GM23248 (cell line): ENCODE data around the gene CLPX. TPM values are rescaled to one million over a fixed set of nuclear protein-coding genes. Genes with fewer than 3 reads are reported as not detected.

Experiments used
- DNase-seq: peaks from one replicate; pipeline ENCODE4 v3.0.0-alpha.2; 2015
- H2AFZ ChIP-seq: fragments of 200-600 bp; sonication (generic); 2 replicates; pipeline ENCODE4 v1.6.1; 2016; ENCODE audit warnings: antibody characterized with exemption
- H3F3A ChIP-seq: fragments of 200-600 bp; sonication (generic); 2 replicates; pipeline ENCODE4 v1.6.1; 2016; ENCODE audit warnings: mild to moderate bottlenecking, antibody characterized with exemption, mixed run types; ENCODE audit not compliant: insufficient read depth
- H3K27ac ChIP-seq: fragments of 200-600 bp; sonication (generic); 2 replicates; pipeline ENCODE4 v1.5.1; 2016; ENCODE audit warnings: mild to moderate bottlenecking
- H3K27me3 ChIP-seq: fragments of 200-600 bp; sonication (generic); replicated peaks from 2 replicates; pipeline ENCODE4 v1.6.1; 2016; ENCODE audit warnings: mild to moderate bottlenecking; ENCODE audit not compliant: insufficient read depth
- H3K36me3 ChIP-seq: fragments of 200-600 bp; sonication (generic); 2 replicates; pipeline ENCODE4 v1.6.1; 2016; ENCODE audit warnings: low read depth, mild to moderate bottlenecking
- H3K4me1 ChIP-seq: fragments of 200-600 bp; sonication (generic); 2 replicates; pipeline ENCODE4 v1.6.1; 2016; ENCODE audit warnings: mild to moderate bottlenecking; ENCODE audit not compliant: insufficient read depth
- H3K4me2 ChIP-seq: fragments of 200-600 bp; sonication (generic); one replicate; pipeline ENCODE4 v1.6.1; 2016; ENCODE audit warnings: mild to moderate bottlenecking; ENCODE audit not compliant: unreplicated experiment
- H3K4me3 ChIP-seq: fragments of 200-600 bp; sonication (generic); 2 replicates; pipeline ENCODE4 v1.5.1; 2016; ENCODE audit warnings: mild to moderate bottlenecking
- H3K79me2 ChIP-seq: fragments of 200-600 bp; sonication (generic); 2 replicates; pipeline ENCODE4 v1.6.1; 2016; ENCODE audit warnings: mild to moderate bottlenecking; ENCODE audit not compliant: insufficient read depth
- H3K9ac ChIP-seq: fragments of 200-600 bp; sonication (generic); 2 replicates; pipeline ENCODE4 v1.6.1; 2016; ENCODE audit warnings: mild to moderate bottlenecking
- H3K9me2 ChIP-seq: fragments of 200-600 bp; sonication (generic); 2 replicates; pipeline ENCODE4 v1.6.1; 2016; ENCODE audit warnings: mixed run types, mild to moderate bottlenecking, moderate library complexity; ENCODE audit not compliant: insufficient read depth
- H3K9me3 ChIP-seq: fragments of 200-600 bp; sonication (generic); one replicate; pipeline ENCODE4 v1.6.1; 2017; ENCODE audit warnings: low read depth
- H4K20me1 ChIP-seq: fragments of 200-600 bp; sonication (generic); 2 replicates; pipeline ENCODE4 v1.6.0; 2016; ENCODE audit not compliant: insufficient read depth
- EZH2 ChIP-seq: fragments of 200-600 bp; sonication (generic); IDR thresholded peaks from 2 replicates; pipeline ENCODE4 v1.6.1; 2018; ENCODE audit warnings: antibody characterized with exemption, mild to moderate bottlenecking; ENCODE audit not compliant: insufficient read depth, poor library complexity, severe bottlenecking
- EZH2phosphoT487 ChIP-seq: fragments of 200-600 bp; sonication (generic); IDR thresholded peaks from 2 replicates; pipeline ENCODE4 v1.6.1; 2018; ENCODE audit warnings: antibody characterized with exemption, moderate library complexity, mild to moderate bottlenecking, low read depth; ENCODE audit not compliant: insufficient read depth
- WGBS, 2 experiments: methylation state at CpG; one replicate each; pipeline ENCODE4 v1.1.6; 2015 to 2017; ENCODE audit warnings: low lambda C conversion rate in 2 of 2, low coverage in 1 of 2; ENCODE audit errors: missing lambda C conversion rate in 2 of 2; 5-methylcytosine and 5-hydroxymethylcytosine counted together
- in situ Hi-C: fragments of 300-500 bp; cut with MboI; formaldehyde crosslinking; loops from 2 replicates; pipeline ENCODE4 v1.15.0; 2020
- polyA plus RNA-seq: library from polyadenylated mRNA; unstranded; fragments of >200 nt; fragmentation: Nextera tagmentation; extraction: Ambion mirVana; gene quantifications from 2 replicates; pipeline ENCODE4 v1.2.1, GENCODE V29; 2016
- total RNA-seq: library from RNA; depleted of rRNA; stranded (reverse); fragments of >200 nt; shearing (Covaris generic); gene quantifications from 2 replicates; pipeline ENCODE4 v1.2.3, GENCODE V29; 2014

Gene CLPX
- total and polyA plus RNA-seq, 2 experiments from 2014 or later = 22.8 to 33.1 TPM

- in situ Hi-C loops = no loop called here
- H3K4me1 ChIP-seq = no peaks in the 10 kb centered on the region
Observed at GRCh38 chr15:65207280-65207840, 22.2 kb upstream of the CLPX start.

DNA sequence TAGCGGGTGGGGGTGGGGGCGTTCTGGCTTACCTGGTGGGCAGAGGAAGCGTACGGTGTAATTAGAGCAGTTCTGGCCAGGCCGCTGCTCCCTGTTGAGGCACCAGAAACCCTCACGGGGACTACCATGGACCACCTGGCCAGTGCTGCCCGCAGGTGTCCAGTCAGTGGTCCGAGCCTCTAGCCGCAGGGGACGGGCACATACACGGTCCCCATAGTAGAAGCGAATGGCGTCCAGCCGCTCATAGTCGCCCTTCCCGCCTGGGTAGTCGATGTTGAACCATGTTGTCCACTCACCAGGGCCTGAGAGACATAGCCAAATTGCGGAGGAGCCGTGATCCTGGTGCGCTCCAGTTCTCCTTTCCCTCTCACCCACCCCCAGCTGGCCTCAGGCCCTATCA is 21.6 kb upstream of the CLPX start:
- Histone ChIP-seq H3K27me3 (no peaks in the 10 kb centered on the region; the same call in 1 of the 2 replicates), H3K79me2 (no peaks in the 10 kb centered on the region), H3F3A (no peaks in the 10 kb centered on the region), H3K9me2 (no peaks in the 10 kb centered on the region), H3K4me1 (no peaks in the 10 kb centered on the region), H3K4me3 (no peak overlapping the region), H3K9me3 (no peaks in the 10 kb centered on the region), H3K4me2 (no peak overlapping the region), H3K27ac (no peak overlapping the region), H4K20me1 (no peaks in the 10 kb centered on the region), H2AFZ (no peak overlapping the region), H3K9ac (no peak overlapping the region), H3K36me3 (no peaks in the 10 kb centered on the region)
- TF ChIP-seq EZH2phosphoT487 (no peak), EZH2 (no peak)
- WGBS, 2 experiments = 83 to 89% methylated on average over 19 to 20 of the region's 20 CpGs
- no peak for DNase-seq
- in situ Hi-C loops = no loop called here

More at GRCh38 chr15:65207280-65207840, 22.2 kb upstream of the CLPX start:
- H3F3A ChIP-seq = no peaks in the 10 kb centered on the region
- no peaks in the 10 kb centered on the region for H3K9me3 ChIP-seq
- no peak overlapping the region for H3K4me3 ChIP-seq
- H3K27me3 ChIP-seq = no peaks in the 10 kb centered on the region; the same call in 1 of the 2 replicates
- H3K36me3 ChIP-seq = no peaks in the 10 kb centered on the region
- H3K27ac ChIP-seq = no peak overlapping the region
- no peak for DNase-seq
- H3K9me2 ChIP-seq = no peaks in the 10 kb centered on the region
- H3K9ac ChIP-seq = no peak overlapping the region
- TF ChIP-seq EZH2 (no peak), EZH2phosphoT487 (no peak)
- no peak overlapping the region for H2AFZ ChIP-seq
- WGBS, 2 experiments = 31 to 43% methylated on average over 6 of the region's 6 CpGs
- no peaks in the 10 kb centered on the region for H4K20me1 ChIP-seq
- H3K4me2 ChIP-seq = no peak overlapping the region
- no peaks in the 10 kb centered on the region for H3K79me2 ChIP-seq

DNA sequence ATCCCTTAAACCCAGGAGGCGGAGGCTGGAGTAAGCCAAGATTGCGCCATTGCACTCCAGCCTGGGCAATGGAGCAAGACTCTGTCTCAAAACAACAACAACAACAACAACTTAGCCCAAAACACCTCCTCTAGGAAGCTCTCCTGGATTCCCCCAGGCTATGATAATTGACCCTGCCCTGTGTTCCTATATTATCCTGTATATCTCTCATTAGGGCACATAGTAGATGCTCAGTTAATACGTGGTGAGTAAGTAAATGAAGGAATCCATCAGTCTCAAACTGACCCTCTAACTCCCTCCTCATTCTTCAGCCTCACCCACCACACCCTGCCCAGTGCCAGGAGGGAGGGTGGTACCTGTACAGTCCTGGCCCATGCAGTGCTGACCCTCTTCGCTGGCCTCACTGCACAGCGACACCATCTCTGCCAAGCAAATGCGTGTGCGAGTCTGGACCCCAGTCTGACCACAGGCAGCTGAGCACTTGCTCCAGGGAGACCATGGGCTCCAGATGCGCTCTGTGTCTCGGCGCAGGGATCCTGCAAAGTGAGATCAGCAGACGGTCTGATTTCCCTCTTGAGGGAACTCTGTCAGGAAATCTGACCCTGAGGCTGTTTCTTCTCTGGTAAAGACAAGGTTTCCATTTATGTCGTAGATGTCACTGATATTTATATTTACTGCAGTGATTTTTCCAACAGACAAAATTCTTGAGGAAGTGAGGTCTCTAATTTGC is 20.0 kb upstream of the CLPX start:
- no peaks in the 10 kb centered on the region for H3K36me3 ChIP-seq
- H3K9me2 ChIP-seq = no peaks in the 10 kb centered on the region
- no peak overlapping the region for H3K27ac ChIP-seq
- no peak for TF ChIP-seq EZH2phosphoT487
- no peak for TF ChIP-seq EZH2
- 85% methylated on average over 12 of the region's 12 CpGs for WGBS, 2 experiments
- no peak overlapping the region for H3K4me3 ChIP-seq
- no peaks in the 10 kb centered on the region for H3F3A ChIP-seq
- H3K27me3 ChIP-seq = no peaks in the 10 kb centered on the region; the same call in 1 of the 2 replicates
- no peaks in the 10 kb centered on the region for H4K20me1 ChIP-seq
- no peak overlapping the region for H2AFZ ChIP-seq
- H3K4me2 ChIP-seq = no peak overlapping the region
- H3K79me2 ChIP-seq = no peaks in the 10 kb centered on the region
- no peak for DNase-seq
- H3K4me1 ChIP-seq = no peaks in the 10 kb centered on the region
- in situ Hi-C loops = no loop called here
- no peak overlapping the region for H3K9ac ChIP-seq
- H3K9me3 ChIP-seq = no peaks in the 10 kb centered on the region

DNA sequence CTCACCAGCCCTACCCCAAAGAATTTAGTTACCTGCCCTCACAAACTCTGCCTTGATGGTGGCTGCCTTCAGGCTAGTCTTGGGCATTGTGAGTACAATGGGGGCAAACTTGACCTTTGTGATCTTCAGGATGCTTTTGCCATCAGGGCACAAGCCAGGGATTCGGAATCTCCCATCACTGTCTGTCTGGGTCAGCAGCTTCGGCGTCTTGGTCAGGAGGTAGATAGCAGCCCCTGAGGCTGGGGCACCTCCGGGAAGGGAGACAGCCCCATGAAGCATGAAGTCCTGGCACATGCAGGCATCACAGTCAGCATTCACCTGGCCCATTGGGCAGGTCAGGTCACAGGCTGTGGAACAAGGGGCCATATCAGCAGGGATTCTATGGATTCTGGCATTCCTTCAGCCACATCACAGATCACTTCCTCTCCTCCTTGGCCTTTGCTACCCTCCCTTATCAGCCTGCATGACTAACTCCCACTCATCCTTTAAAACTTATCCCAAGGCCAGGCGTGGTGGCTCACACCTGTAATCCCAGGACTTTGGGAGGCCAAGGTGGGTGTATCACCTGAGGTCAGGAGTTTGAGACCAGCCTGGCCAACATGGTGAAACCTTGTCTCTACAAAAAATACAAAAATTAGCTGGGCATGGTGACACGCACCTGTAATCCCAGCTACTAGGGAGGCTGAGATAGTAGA is 19.2 kb upstream of the CLPX start:
- no peaks in the 10 kb centered on the region for H3K79me2 ChIP-seq
- H3K27ac ChIP-seq = no peak overlapping the region
- no peaks in the 10 kb centered on the region for H3K36me3 ChIP-seq
- H3K4me2 ChIP-seq = no peak overlapping the region
- no peak for DNase-seq
- no peak overlapping the region for H3K4me3 ChIP-seq
- no peak overlapping the region for H3K9ac ChIP-seq
- TF ChIP-seq EZH2phosphoT487 = no peak
- no peak for TF ChIP-seq EZH2
- 76 to 77% methylated on average over 6 of the region's 6 CpGs for WGBS, 2 experiments
- no peaks in the 10 kb centered on the region for H3K9me2 ChIP-seq
- in situ Hi-C loops = no loop called here
- H3K4me1 ChIP-seq = no peaks in the 10 kb centered on the region
- no peaks in the 10 kb centered on the region; the same call in 1 of the 2 replicates for H3K27me3 ChIP-seq
- H3F3A ChIP-seq = no peaks in the 10 kb centered on the region
- no peak overlapping the region for H2AFZ ChIP-seq
- no peaks in the 10 kb centered on the region for H3K9me3 ChIP-seq
- H4K20me1 ChIP-seq = no peaks in the 10 kb centered on the region
